ENCODE measurements around the gene STUM.
"Not testable (repeated sequence)": the region's sequence is repeated elsewhere in the genome, so short reads cannot be mapped to it uniquely, and the experiment has no call there.

Gene STUM

DNA sequence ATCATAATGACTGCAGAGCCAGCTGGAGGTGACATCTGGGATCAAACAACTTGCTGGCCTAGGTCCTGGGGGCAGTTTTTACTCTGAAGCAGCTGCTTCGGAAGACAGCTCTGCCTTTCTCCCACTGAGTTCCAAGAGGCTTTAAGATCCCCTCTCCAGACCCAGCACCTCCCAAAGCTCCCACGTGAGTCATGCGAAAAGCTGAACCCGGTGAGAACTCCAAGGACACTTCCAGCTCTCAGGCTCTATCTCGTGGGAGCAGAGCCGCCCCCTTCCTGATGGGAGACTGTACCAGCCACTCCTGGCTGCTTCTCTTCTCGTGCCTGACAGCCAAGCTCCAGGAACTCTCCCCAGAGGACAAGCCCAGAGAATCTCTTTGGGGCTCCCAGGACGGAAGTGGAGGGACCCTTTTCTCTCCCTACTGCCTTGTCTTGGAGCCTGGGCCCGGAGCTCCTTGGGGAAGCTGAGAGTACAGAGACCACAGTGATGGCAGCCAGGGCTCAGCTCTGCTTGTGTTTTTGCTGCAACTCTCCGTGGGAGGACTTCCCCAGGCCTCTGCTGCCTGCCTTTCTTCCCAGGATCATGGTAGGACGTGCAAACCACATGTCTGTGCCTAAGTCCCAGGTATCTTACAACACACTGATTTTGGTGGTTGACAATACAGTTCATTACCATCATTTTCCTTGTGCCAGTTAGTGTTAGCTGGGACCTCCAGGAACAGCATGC is 40.6 kb downstream of the STUM start:
- ChIA-PET POLR2A (no interaction called here), CTCF (interaction anchor here (1.3 to 5.4 kb wide), 3 partner anchors 12 to 37 kb away, joined by 3 to 22 read pairs (median 4); no protein-coding TSS in a partner anchor)
- no peak for DNase-seq (ENCODE audit: extremely low spot score)
- TF ChIP-seq, protein P1, sequence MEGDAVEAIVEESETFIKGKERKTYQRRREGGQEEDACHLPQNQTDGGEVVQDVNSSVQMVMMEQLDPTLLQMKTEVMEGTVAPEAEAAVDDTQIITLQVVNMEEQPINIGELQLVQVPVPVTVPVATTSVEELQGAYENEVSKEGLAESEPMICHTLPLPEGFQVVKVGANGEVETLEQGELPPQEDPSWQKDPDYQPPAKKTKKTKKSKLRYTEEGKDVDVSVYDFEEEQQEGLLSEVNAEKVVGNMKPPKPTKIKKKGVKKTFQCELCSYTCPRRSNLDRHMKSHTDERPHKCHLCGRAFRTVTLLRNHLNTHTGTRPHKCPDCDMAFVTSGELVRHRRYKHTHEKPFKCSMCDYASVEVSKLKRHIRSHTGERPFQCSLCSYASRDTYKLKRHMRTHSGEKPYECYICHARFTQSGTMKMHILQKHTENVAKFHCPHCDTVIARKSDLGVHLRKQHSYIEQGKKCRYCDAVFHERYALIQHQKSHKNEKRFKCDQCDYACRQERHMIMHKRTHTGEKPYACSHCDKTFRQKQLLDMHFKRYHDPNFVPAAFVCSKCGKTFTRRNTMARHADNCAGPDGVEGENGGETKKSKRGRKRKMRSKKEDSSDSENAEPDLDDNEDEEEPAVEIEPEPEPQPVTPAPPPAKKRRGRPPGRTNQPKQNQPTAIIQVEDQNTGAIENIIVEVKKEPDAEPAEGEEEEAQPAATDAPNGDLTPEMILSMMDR (IDR thresholded peaks at IDR 0.05; ENCODE audit: control extremely low read depth, extremely low read depth, low read depth, missing control alignments): no peak

DNA sequence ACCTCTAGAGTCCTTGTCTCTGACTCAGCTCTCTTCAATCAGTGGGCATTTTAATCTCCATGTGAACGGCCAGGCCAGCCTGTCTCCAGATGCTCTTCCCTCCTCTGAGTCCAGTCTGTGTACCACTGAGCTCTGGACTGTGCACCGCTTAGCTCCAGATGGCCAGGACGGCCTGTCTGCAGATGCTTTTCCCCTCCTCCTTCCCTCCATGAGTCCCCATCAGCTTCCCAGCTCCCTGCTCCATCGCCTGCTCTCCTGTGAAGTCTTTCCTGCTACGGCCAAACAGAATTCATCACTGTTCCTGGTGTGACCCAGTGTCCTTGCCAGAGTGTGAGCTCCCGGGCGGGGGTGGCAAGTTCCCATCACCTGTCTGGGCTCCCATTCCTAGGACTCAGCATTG is 42.0 kb downstream of the STUM start:
- CTCF ChIA-PET: interaction anchor here (1.2 kb wide), 2 partner anchors 12 to 18 kb away, joined by 3 read pairs; no protein-coding TSS in a partner anchor
- POLR2A ChIA-PET: no interaction called here
- DNase-seq (ENCODE audit: extremely low spot score): no peak
- TF ChIP-seq, protein P1 (IDR thresholded peaks at IDR 0.05; ENCODE audit: control extremely low read depth, extremely low read depth, low read depth, missing control alignments): no peak

DNA sequence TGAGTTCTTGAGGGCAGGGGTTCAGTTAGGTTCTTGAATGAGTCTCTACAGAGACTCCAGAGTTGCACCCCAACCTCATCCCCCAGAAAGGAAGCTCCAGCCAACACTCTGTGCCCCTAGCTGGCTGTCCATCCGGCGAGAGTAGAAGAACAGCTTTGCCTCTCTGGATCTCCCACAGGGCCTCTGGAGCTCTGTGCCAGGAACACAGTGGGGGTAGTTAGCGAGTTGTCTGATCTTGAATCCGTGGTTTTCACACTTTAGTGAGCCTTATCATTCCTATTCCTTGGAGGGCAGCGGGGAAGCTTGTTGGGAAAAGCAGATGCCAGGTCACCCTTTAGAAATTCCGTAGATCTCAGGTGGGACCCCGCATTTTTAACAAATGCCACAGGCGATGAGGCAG is 45.0 kb downstream of the STUM start:
- TF ChIP-seq, protein P1 (IDR thresholded peaks at IDR 0.05; ENCODE audit: control extremely low read depth, extremely low read depth, low read depth, missing control alignments): no peak
- ChIA-PET CTCF (interaction anchor here (0.8 to 1.4 kb wide), 4 partner anchors 9 to 33 kb away, joined by 3 to 5 read pairs (median 3); no protein-coding TSS in a partner anchor), POLR2A (no interaction called here)
- DNase-seq (ENCODE audit: extremely low spot score): no peak

DNA sequence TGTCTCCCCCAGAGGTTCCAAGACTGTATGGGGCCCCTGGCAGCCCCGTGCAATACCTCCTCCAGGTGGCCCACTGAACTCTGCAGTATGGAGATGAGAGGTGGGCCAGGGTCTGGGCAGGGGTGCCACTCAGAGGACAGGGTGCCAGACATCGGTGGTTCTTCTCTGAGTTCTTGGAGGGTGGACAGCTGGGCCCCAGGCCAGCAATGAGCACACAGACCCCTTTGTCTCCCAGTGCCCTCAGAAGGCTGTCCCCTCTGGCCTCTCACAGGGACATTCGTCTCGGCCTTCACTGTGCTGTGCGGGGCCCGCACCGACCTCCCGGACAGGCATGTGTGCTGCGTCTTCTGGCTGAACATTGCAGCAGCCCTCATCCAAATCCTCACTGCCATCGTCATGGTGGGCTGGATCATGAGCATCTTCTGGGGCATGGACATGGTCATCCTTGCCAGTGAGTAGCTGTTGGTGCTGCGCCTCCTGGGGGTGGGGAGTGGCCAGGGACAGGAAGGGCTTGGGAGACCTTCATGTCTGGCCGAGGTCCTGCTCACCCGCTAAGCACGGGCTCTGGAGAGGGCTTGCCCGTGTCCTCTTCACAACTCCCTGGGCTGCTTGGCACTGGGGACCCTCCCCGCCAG is 48.1 kb downstream of the STUM start:
- TF ChIP-seq, protein P1 (IDR thresholded peaks at IDR 0.05; ENCODE audit: control extremely low read depth, extremely low read depth, low read depth, missing control alignments): no peak
- ChIA-PET CTCF (interaction anchor here (1.5 to 1.6 kb wide), 2 partner anchors 12 to 17 kb away, joined by 5 to 10 read pairs; no protein-coding TSS in a partner anchor), POLR2A (no interaction called here)
- DNase-seq (ENCODE audit: extremely low spot score): no peak

DNA sequence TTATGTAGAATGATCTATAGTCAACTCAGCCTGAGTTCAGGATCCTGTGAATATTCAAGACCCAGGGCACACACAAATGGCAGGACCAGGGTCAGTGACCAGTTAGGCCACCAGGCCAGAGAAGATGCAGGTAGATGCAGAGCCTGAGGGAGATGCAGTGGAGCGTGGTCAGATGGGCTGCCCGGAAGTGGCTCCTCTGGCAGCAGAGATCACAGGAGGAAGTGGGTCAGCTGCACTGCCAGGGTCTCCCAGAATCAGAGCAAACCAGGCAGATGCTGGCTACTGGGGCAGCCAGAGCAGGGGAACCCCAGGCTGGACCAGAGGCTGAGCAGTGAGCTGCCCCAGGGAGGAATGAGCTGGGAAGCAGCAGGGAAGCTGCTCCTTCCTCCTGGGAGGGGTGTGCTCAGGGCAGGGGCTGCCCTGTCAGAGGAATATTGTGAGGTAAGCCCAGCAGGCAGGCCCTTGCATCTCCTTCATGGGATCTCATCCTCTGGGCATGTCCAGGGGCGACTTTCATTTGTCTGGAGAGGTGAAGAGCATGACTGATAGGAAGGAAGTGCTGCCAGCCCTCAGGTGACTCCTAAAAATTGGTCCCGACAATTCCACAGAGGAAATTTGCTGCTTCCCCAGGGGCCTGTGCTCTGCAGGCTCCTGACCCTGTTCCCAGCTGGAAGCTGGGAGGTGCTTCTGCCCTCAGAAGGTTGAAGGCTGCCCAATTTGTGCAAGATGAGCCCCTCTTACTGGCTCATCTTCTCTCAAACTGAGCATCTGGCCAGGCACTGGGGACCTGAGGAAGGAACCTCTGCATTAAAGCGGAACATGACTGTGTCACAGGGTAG is 49.3 kb downstream of the STUM start:
- CTCF ChIA-PET: interaction anchor here (1.3 to 1.6 kb wide), 3 partner anchors 11 to 15 kb away, joined by 4 to 10 read pairs (median 5); no protein-coding TSS in a partner anchor
- no peak for DNase-seq (ENCODE audit: extremely low spot score)
- POLR2A ChIA-PET: no interaction called here
- TF ChIP-seq, protein P1 (IDR thresholded peaks at IDR 0.05; ENCODE audit: control extremely low read depth, extremely low read depth, low read depth, missing control alignments): no peak

DNA sequence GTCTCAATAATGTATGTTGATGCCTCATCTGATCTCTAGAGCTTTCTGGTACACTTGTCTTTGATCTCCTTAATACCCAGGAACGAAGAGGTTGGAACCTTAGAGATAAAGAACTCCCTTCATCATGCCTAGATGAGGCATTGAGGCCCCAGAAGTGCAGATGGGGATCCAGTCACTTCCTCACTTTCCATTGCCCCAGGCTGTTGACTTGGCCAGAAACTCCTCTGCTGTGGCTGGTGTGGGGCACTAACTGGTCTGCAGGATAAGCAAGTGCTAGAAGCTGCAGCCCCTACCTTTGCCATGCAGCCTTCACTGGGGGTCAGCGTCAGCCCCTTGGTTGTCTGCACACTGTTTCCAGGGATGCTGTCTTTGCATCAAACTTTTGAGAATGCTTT is 49.9 kb downstream of the STUM start:
- no peak for DNase-seq (ENCODE audit: extremely low spot score)
- CTCF ChIA-PET: interaction anchor here (1.3 kb wide), 1 partner anchor 12 kb away, joined by 4 read pairs; no protein-coding TSS in a partner anchor
- TF ChIP-seq, protein P1 (IDR thresholded peaks at IDR 0.05; ENCODE audit: control extremely low read depth, extremely low read depth, low read depth, missing control alignments): no peak
- POLR2A ChIA-PET: no interaction called here

DNA sequence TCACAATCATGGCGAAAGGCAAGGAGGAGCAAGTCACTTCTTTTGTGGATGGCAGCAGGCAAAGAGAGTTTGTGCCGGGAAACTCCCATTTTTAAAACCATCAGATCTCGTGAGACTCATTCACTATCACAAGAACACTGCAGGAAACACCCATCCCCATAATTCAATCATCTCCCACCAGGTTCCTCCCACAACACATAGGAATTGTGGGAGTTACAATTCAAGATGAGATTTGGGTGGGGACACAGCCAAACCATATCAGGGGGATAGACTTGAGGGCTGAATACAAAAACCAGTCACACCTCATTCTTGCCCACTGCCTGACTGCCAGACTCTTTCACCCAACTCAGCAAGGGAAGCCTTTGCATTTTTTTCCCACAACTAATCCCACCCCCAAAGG is 50.4 kb downstream of the STUM start:
- POLR2A ChIA-PET; DNase-seq (ENCODE audit: extremely low spot score): not testable (repeated sequence)
- CTCF ChIA-PET: interaction anchor here (2.7 kb wide), 1 partner anchor 10 kb away, joined by 13 read pairs; no protein-coding TSS in a partner anchor

Data from GM10248 (cell line).